Breast epithelium (tissue), 4 donors: ENCODE results near the gene CAPG. TPM values are rescaled to one million over a fixed set of nuclear protein-coding genes. Genes with fewer than 3 reads are reported as not detected.

Experiments
- DNase-seq, 2 donors: peaks; one replicate each; pipeline ENCODE4 v3.0.0-alpha.2; 2019; ENCODE audit warnings: low spot score in 2 of 2
- H3K27ac ChIP-seq, 2 donors: fragments of 200-600 bp; sonication (generic) in 1 of 2; one replicate each; pipeline ENCODE4 v1.5.1; 2016 to 2019; ENCODE audit warnings: mild to moderate bottlenecking in 1 of 2
- H3K27me3 ChIP-seq, 2 donors: fragments of 200-600 bp; sonication (generic) in 1 of 2; one replicate each; pipeline versions ENCODE4 v1.5.1 to v1.6.0; 2017 to 2019; ENCODE audit warnings: control low read depth in 1 of 2, mild to moderate bottlenecking in 1 of 2
- H3K36me3 ChIP-seq: fragments of 200-600 bp; one replicate; pipeline ENCODE4 v1.5.1; 2019
- H3K4me1 ChIP-seq, 2 donors: fragments of 200-600 bp; sonication (generic); one replicate each; pipeline ENCODE4 v1.5.1; 2016 to 2019; ENCODE audit warnings: control low read depth in 1 of 2
- H3K4me3 ChIP-seq, 3 donors: fragments of 200-600 bp; sonication (generic); 1 replicate in 2 of 3; 2 replicates in 1 of 3; pipeline ENCODE4 v1.5.1; 2016 to 2019; ENCODE audit warnings: mild to moderate bottlenecking in 3 of 3, moderate library complexity in 2 of 3
- H3K9me3 ChIP-seq, 2 donors: fragments of 200-600 bp; sonication (generic) in 1 of 2; one replicate each; pipeline ENCODE4 v1.5.1; 2016 to 2019; ENCODE audit warnings: control low read depth in 1 of 2
- CTCF ChIP-seq, 3 donors: fragments of 450-650 bp; IDR thresholded peaks; one replicate each; pipeline ENCODE4 v1.5.1; 2016 to 2017; ENCODE audit warnings: antibody characterized with exemption in 3 of 3, mild to moderate bottlenecking in 3 of 3, moderate library complexity in 3 of 3
- POLR2A ChIP-seq: fragments of 450-650 bp; IDR thresholded peaks from one replicate; pipeline ENCODE4 v1.6.1; 2016; ENCODE audit warnings: antibody characterized with exemption, mild to moderate bottlenecking, moderate library complexity
- POLR2AphosphoS5 ChIP-seq, 3 donors: sonication (generic); formaldehyde crosslinking; IDR thresholded peaks; one replicate each; pipeline ENCODE4 v1.6.1; 2017; ENCODE audit warnings: antibody characterized with exemption in 3 of 3
- intact Hi-C: fragments of 100-400 bp; cut with DNase I; formaldehyde crosslinking; loops from one replicate; pipeline ENCODE4 v1.15.1; 2023; ENCODE audit warnings: low total_unique reads
- total RNA-seq, 3 donors: library from RNA; depleted of rRNA; stranded (reverse); fragments of >200 nt; gene quantifications; one replicate each; pipeline ENCODE4 v1.1.0, GENCODE V29; 2016

The CAPG gene
- total RNA-seq, 3 donors from 2014 or later: 102 to 254 (median 109) TPM

- intact Hi-C loops: no loop called here
- Histone ChIP-seq H3K4me1 (no peaks in the 10 kb centered on the region), H3K27me3 (no peaks in the 10 kb centered on the region), H3K36me3 (no peaks in the 10 kb centered on the region), H3K27ac (no peak overlapping the region), H3K4me3 (no peak overlapping the region), H3K9me3 (no peaks in the 10 kb centered on the region)
- TF ChIP-seq CTCF (IDR thresholded peaks at IDR 0.05): no peak
- TF ChIP-seq POLR2AphosphoS5 (IDR thresholded peaks at IDR 0.05): no peak
- TF ChIP-seq POLR2A: no peak
- no peak for DNase-seq
Observed at GRCh38 chr2:85455552-85456090, 45.5 kb upstream of the CAPG start.

- TF ChIP-seq POLR2A: no peak
- TF ChIP-seq CTCF (IDR thresholded peaks at IDR 0.05): no peak
- no peak for TF ChIP-seq POLR2AphosphoS5 (IDR thresholded peaks at IDR 0.05)
- intact Hi-C loops: no loop called here
- H3K36me3 ChIP-seq: no peaks in the 10 kb centered on the region
Observed at GRCh38 chr2:85453571-85453970, 43.4 kb upstream of the CAPG start.

GRCh38 chr2:85452237-85452636, 42.1 kb upstream of the CAPG start:
- Histone ChIP-seq H3K9me3 (no peaks in the 10 kb centered on the region), H3K4me1 (no peaks in the 10 kb centered on the region), H3K27me3 (no peaks in the 10 kb centered on the region), H3K27ac (no peak overlapping the region), H3K36me3 (no peaks in the 10 kb centered on the region), H3K4me3 (no peak overlapping the region)
- DNase-seq: no peak
- no peak for TF ChIP-seq POLR2AphosphoS5 (IDR thresholded peaks at IDR 0.05)
- TF ChIP-seq CTCF (IDR thresholded peaks at IDR 0.05): no peak
- TF ChIP-seq POLR2A: no peak
- intact Hi-C loops: no loop called here

More at GRCh38 chr2:85453571-85453970, 43.4 kb upstream of the CAPG start:
- Histone ChIP-seq H3K27ac (no peak overlapping the region), H3K4me1 (no peaks in the 10 kb centered on the region), H3K9me3 (no peaks in the 10 kb centered on the region), H3K27me3 (no peaks in the 10 kb centered on the region), H3K4me3 (no peak overlapping the region)
- no peak for DNase-seq

- intact Hi-C loops: no loop called here
- DNase-seq: no peak
- Histone ChIP-seq H3K4me1 (no peaks in the 10 kb centered on the region), H3K9me3 (no peaks in the 10 kb centered on the region), H3K36me3 (no peaks in the 10 kb centered on the region), H3K4me3 (no peak overlapping the region), H3K27ac (no peak overlapping the region), H3K27me3 (no peaks in the 10 kb centered on the region)
- TF ChIP-seq POLR2A: no peak
- TF ChIP-seq CTCF (IDR thresholded peaks at IDR 0.05): no peak
Observed at GRCh38 chr2:85449214-85449588, 39.0 kb upstream of the CAPG start.

- DNase-seq: no peak
- Histone ChIP-seq H3K27me3 (no peaks in the 10 kb centered on the region), H3K9me3 (no peaks in the 10 kb centered on the region), H3K27ac (no peak overlapping the region), H3K36me3 (no peaks in the 10 kb centered on the region), H3K4me3 (no peak overlapping the region), H3K4me1 (no peaks in the 10 kb centered on the region)
- no peak for TF ChIP-seq POLR2A
- TF ChIP-seq CTCF (IDR thresholded peaks at IDR 0.05): no peak
- TF ChIP-seq POLR2AphosphoS5 (IDR thresholded peaks at IDR 0.05): no peak
- intact Hi-C loops: no loop called here
Observed at GRCh38 chr2:85448461-85449213, 38.5 kb upstream of the CAPG start.
